ENCODE results near the gene DDX56. TPM values are rescaled to one million over a fixed set of nuclear protein-coding genes. Genes with fewer than 3 reads are reported as not detected.

Gene DDX56
- total and polyA plus RNA-seq, 2 of the 13 experiments (the other 11 are each of a cell fraction or from before 2014, with no cell fraction given) = 82.6 to 120 TPM

GRCh38 chr7:44581879-44582603 is 8.3 kb upstream of the DDX56 start, which contains the start of gene TMED4 (continued):
- TF ChIP-seq IKZF5 (CRISPR knock-in tag; IDR thresholded peaks at IDR 0.05) (peak; percentile 43; the same call in 1 of the 2 replicates), IRF9 (CRISPR knock-in tag; IDR thresholded peaks at IDR 0.05; ENCODE audit: borderline replicate concordance) (peak; percentile 66; the same call in 1 of the 2 replicates), FOXO1 (CRISPR knock-in tag; IDR thresholded peaks at IDR 0.05) (0 out of 2 replicates have a peak, but pooled peaks have one; percentile 16), CREBL2 (CRISPR knock-in tag; IDR thresholded peaks at IDR 0.05; ENCODE audit: borderline replicate concordance) (no peak), KDM4B (CRISPR knock-in tag; IDR thresholded peaks at IDR 0.05) (peak; percentile 21; the same call in 1 of the 2 replicates), ETS1 (CRISPR knock-in tag; IDR thresholded peaks at IDR 0.05) (peak; percentile 73; the same call in 1 of the 2 replicates), CERS6 (CRISPR knock-in tag; IDR thresholded peaks at IDR 0.05) (no peak), ZFP36L2 (CRISPR knock-in tag; IDR thresholded peaks at IDR 0.05) (no peak), NCOA2 (CRISPR knock-in tag; IDR thresholded peaks at IDR 0.05) (peak; percentile 41; the same call in 1 of the 2 replicates), ZNF75D (CRISPR knock-in tag; IDR thresholded peaks at IDR 0.05; ENCODE audit: borderline replicate concordance) (no peak), POLR2AphosphoS5 (IDR thresholded peaks at IDR 0.05; ENCODE audit: low read depth, low read length) (peak; percentile 93), YEATS2 (CRISPR knock-in tag; IDR thresholded peaks at IDR 0.05; ENCODE audit: borderline replicate concordance) (peak; percentile 63; the same call in 1 of the 2 replicates), FOXK1 (CRISPR knock-in tag; IDR thresholded peaks at IDR 0.05; ENCODE audit: borderline replicate concordance, low read depth) (0 out of 2 replicates have a peak, but pooled peaks have one; percentile 36), ZNF784 (CRISPR knock-in tag; IDR thresholded peaks at IDR 0.05; ENCODE audit: borderline replicate concordance) (no peak; the same call in 1 of the 2 replicates), JUNB (CRISPR knock-in tag; IDR thresholded peaks at IDR 0.05; ENCODE audit: borderline replicate concordance) (no peak), KDM2A (CRISPR knock-in tag; IDR thresholded peaks at IDR 0.05; ENCODE audit: borderline replicate concordance, low read depth) (peak; percentile 86), ZNF274 (CRISPR knock-in tag; IDR thresholded peaks at IDR 0.05) (no peak), ZNF639 (CRISPR knock-in tag; conservative IDR thresholded peaks at IDR 0.05) (peak; percentile 27; the same call in 1 of the 2 replicates), RAD21 (CRISPR knock-in tag; IDR thresholded peaks at IDR 0.05) (peak; percentile 59; the same call in 1 of the 2 replicates), STAG1 (CRISPR knock-in tag; IDR thresholded peaks at IDR 0.05) (no peak; the same call in 1 of the 2 replicates), AHR (CRISPR knock-in tag; IDR thresholded peaks at IDR 0.05) (no peak), RFX3 (CRISPR knock-in tag; IDR thresholded peaks at IDR 0.05) (no peak), SP140L (CRISPR knock-in tag; IDR thresholded peaks at IDR 0.05; ENCODE audit: borderline replicate concordance) (no peak)

Data from HepG2 (cell line).